HEK293T (cell line): Measurements from ENCODE around the gene LUC7L.
"Not testable (repeated sequence)": the region's sequence is repeated elsewhere in the genome, so short reads cannot be mapped to it uniquely, and the experiment has no call there.

Experiments
- CTCF ChIA-PET: fragments of 350-600 bp; formaldehyde crosslinking; extraction: SDS; loops from one replicate; lab custom pipeline; 2021; ENCODE audit warnings: antibody characterized with exemption, inconsistent platforms; lab: Yijun Ruan, JAX
- POLR2A ChIA-PET: fragments of 350-600 bp; formaldehyde crosslinking; extraction: SDS; loops from one replicate; lab custom pipeline; 2020; ENCODE audit warnings: antibody characterized with exemption, inconsistent platforms; lab: Yijun Ruan, JAX
- DNase-seq: peaks from one replicate; pipeline ENCODE4 v3.0.0; 2012; ENCODE audit warnings: mixed read lengths; ENCODE audit errors: extremely low spot score
- ARNT ChIP-seq: fragments of 450-650 bp; IDR thresholded peaks from 2 replicates; pipeline ENCODE4 v1.6.1; 2017; ENCODE audit warnings: mild to moderate bottlenecking
- BHLHE40 ChIP-seq: fragments of 450-650 bp; IDR thresholded peaks from 2 replicates; pipeline ENCODE4 v1.6.1; 2016; ENCODE audit warnings: mild to moderate bottlenecking, moderate library complexity, borderline replicate concordance
- CTBP1 ChIP-seq: fragments of 450-650 bp; IDR thresholded peaks from 2 replicates; pipeline ENCODE4 v1.6.1; 2016; ENCODE audit warnings: borderline replicate concordance
- ELF4 ChIP-seq: fragments of 450-650 bp; IDR thresholded peaks from 2 replicates; pipeline ENCODE4 v1.6.1; 2017; ENCODE audit warnings: antibody characterized with exemption
- FOXA1 ChIP-seq: fragments of 450-650 bp; IDR thresholded peaks from 2 replicates; pipeline ENCODE4 v1.6.1; 2016; ENCODE audit warnings: mild to moderate bottlenecking
- FOXK2 ChIP-seq: fragments of 450-650 bp; IDR thresholded peaks from 2 replicates; pipeline ENCODE4 v1.6.1; 2016; ENCODE audit warnings: mild to moderate bottlenecking
- FOXM1 ChIP-seq: fragments of 450-650 bp; IDR thresholded peaks from 2 replicates; pipeline ENCODE4 v1.6.1; 2017; ENCODE audit warnings: mild to moderate bottlenecking, borderline replicate concordance
- HDGF ChIP-seq: fragments of 450-650 bp; IDR thresholded peaks from 2 replicates; pipeline ENCODE4 v1.6.1; 2017; ENCODE audit warnings: antibody characterized with exemption, borderline replicate concordance
- L3MBTL2 ChIP-seq: fragments of 450-650 bp; conservative IDR thresholded peaks from 2 replicates; pipeline ENCODE4 v1.6.1; 2016; ENCODE audit warnings: mild to moderate bottlenecking
- LEF1 ChIP-seq: fragments of 450-650 bp; IDR thresholded peaks from 2 replicates; pipeline ENCODE4 v1.6.1; 2017; ENCODE audit warnings: mild to moderate bottlenecking, borderline replicate concordance
- NFRKB ChIP-seq: fragments of 450-650 bp; IDR thresholded peaks from 2 replicates; pipeline ENCODE4 v1.6.1; 2016; ENCODE audit warnings: mild to moderate bottlenecking, moderate library complexity
- PKNOX1 ChIP-seq: fragments of 450-650 bp; IDR thresholded peaks from 2 replicates; pipeline ENCODE4 v1.6.1; 2016
- SP1 ChIP-seq: fragments of 450-650 bp; IDR thresholded peaks from 2 replicates; pipeline ENCODE4 v1.6.1; 2017
- SUZ12 ChIP-seq: fragments of 450-650 bp; IDR thresholded peaks from 2 replicates; pipeline ENCODE4 v1.6.1; 2016; ENCODE audit warnings: mild to moderate bottlenecking
- TARDBP ChIP-seq: fragments of 450-650 bp; IDR thresholded peaks from 2 replicates; pipeline ENCODE4 v1.6.1; 2016
- ZNF384 ChIP-seq: fragments of 450-650 bp; IDR thresholded peaks from 2 replicates; pipeline ENCODE4 v1.6.1; 2016

The LUC7L gene

GRCh38 chr16:168424-168823 is 60.8 kb downstream of the LUC7L start:
- POLR2A ChIA-PET: no interaction called here

GRCh38 chr16:167122-167690 is 62.0 kb downstream of the LUC7L start:
- CTCF ChIA-PET: no interaction called here
- POLR2A ChIA-PET: no interaction called here
- no peak for DNase-seq
- TF ChIP-seq ARNT (no peak), L3MBTL2 (no peak), PKNOX1 (no peak), ZNF384 (no peak), NFRKB (no peak), FOXK2 (no peak), SUZ12 (no peak), HDGF (no peak), FOXA1 (no peak), ELF4 (no peak), TARDBP (no peak), CTBP1 (no peak), SP1 (no peak), FOXM1 (no peak)

More at GRCh38 chr16:168424-168823, 60.8 kb downstream of the LUC7L start:
- CTCF ChIA-PET: no interaction called here
- no peak for DNase-seq
- TF ChIP-seq SUZ12: no peak

GRCh38 chr16:166375-167121 is 62.7 kb downstream of the LUC7L start:
- CTCF ChIA-PET: no interaction called here
- POLR2A ChIA-PET: no interaction called here

GRCh38 chr16:165539-166374 is 63.5 kb downstream of the LUC7L start, which contains the start of gene HBM:
TSS of gene HBM (plus strand) at chr16:165978. CDS start at chr16:165998, 20 bp downstream.
- ChIA-PET CTCF (no interaction called here), POLR2A (no interaction called here)
- TF ChIP-seq ZNF384: no peak
- no peak for TF ChIP-seq ELF4
- no peak for TF ChIP-seq LEF1
- TF ChIP-seq PKNOX1: no peak
- TF ChIP-seq TARDBP: no peak
- TF ChIP-seq L3MBTL2: no peak
- TF ChIP-seq FOXM1: no peak
- TF ChIP-seq SP1: no peak
- TF ChIP-seq CTBP1: no peak
- no peak for TF ChIP-seq NFRKB
- no peak for TF ChIP-seq BHLHE40

More at GRCh38 chr16:166375-167121, 62.7 kb downstream of the LUC7L start:
- no peak for DNase-seq
- no peak for TF ChIP-seq ELF4
- no peak for TF ChIP-seq L3MBTL2
- no peak for TF ChIP-seq FOXA1
- TF ChIP-seq SP1: no peak
- no peak for TF ChIP-seq CTBP1
- TF ChIP-seq HDGF: no peak
- TF ChIP-seq LEF1: no peak
- TF ChIP-seq SUZ12: no peak
- TF ChIP-seq FOXK2: no peak
- TF ChIP-seq PKNOX1: no peak
- TF ChIP-seq FOXM1: no peak

GRCh38 chr16:164827-165538 is 64.3 kb downstream of the LUC7L start:
- DNase-seq: no peak
- CTCF ChIA-PET: no interaction called here
- POLR2A ChIA-PET: no interaction called here
- TF ChIP-seq HDGF (no peak), FOXK2 (no peak), ZNF384 (no peak), FOXM1 (no peak), ARNT (no peak), TARDBP (no peak), SUZ12 (no peak), BHLHE40 (no peak), FOXA1 (no peak)

More at GRCh38 chr16:165539-166374, 63.5 kb downstream of the LUC7L start, which contains the start of gene HBM:
- no peak for DNase-seq

GRCh38 chr16:164134-164823 is 65.0 kb downstream of the LUC7L start:
- DNase-seq, POLR2A ChIA-PET, CTCF ChIA-PET: not testable (repeated sequence)

- CTCF ChIA-PET, DNase-seq, POLR2A ChIA-PET: not testable (repeated sequence)
Measured at GRCh38 chr16:163696-164095, 65.6 kb downstream of the LUC7L start.

- CTCF ChIA-PET: interaction anchor here (0.6 kb wide), 1 partner anchor 48 kb away, joined by 3 read pairs; no protein-coding TSS in a partner anchor
- POLR2A ChIA-PET, DNase-seq: not testable (repeated sequence)
Measured at GRCh38 chr16:163139-163538, 66.1 kb downstream of the LUC7L start.
